TTC549 (cell line): Measurements from ENCODE around the gene ARHGAP5.
"Not testable (repeated sequence)": the region's sequence is repeated elsewhere in the genome, so short reads cannot be mapped to it uniquely, and the experiment has no call there.

Source experiments
- FAIRE-seq: peaks from 2 replicates; lab custom pipeline; 2012; peaks lifted over from hg19 to GRCh38; lab: Jason Lieb, UNC

ARHGAP5 gene

DNA sequence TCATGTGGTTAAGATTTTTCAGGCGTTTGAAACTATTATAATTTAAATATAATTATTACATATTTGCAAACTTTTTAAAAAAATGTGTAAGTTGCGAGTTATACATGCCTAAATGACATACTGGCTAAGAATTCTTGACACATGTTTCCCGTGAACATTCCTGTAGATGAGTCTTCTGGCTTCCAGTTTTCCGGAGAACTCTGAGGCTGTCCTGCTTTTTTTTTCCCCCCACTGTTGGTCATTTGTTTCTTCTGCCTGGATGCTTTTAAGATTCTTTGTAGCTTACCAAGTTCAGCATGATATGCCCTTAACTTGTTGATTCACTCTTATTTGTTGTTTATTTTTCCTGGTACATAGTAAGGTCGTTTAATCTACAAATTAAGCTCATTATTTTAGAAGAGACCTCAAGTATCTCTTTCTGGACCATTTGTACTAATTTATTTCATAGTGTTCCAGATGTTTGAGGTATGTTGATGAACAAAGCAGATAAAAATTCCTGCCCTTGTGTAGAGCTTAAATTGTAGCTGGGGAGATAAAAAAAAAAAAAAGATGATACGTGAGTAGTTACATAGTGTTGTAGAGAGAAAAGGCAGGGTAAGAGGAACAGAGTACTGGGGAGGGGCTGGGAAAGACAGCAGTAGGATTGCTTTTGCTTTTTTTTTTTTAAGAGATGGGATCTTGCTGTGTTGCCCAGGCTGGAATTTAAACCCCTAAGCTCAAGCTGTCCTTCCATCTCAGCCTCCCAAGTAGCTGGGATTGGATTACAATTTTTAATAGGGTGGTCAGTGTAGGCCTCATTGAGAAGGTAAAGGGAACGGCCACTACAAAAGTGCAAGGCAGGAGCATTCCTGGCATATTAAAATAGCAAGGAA, 32.8 kb downstream of the ARHGAP5 start:
- FAIRE-seq: no peak

DNA sequence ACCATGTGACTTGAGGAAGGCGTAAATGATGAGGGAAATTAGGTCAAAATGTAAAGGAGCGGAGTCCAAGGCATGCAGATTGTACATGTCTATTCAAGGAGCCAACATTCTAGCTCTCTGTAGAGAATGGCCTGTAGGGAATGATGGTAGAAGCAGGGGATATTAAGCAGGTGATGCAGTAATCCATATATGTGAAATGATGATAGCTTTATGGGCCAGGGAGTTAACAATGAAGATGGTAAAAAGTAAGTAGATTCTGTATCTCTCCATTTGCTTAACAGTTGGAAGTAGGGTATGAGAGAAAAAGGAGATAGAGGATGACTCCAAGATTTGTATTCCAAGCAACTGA, 33.4 kb downstream of the ARHGAP5 start:
- FAIRE-seq: no peak

DNA sequence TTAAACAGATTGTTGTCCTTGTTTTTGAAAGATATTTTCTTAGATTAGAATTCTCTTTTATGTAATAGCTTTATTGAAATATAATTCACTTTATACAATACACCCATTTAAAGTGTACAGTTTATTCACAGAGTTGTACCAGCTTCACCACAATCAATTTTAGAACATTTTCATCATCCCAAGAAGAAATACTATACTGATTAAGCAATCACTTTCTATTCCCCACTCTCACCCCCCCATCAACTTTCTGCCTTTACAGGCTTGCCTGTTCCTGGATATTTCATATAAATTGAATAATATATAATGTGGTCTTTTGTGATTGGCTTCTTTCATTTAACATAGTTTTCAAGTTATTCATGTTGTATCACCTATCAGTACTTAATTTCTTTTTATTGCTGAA, 44.4 kb downstream of the ARHGAP5 start:
- FAIRE-seq: no peak

DNA sequence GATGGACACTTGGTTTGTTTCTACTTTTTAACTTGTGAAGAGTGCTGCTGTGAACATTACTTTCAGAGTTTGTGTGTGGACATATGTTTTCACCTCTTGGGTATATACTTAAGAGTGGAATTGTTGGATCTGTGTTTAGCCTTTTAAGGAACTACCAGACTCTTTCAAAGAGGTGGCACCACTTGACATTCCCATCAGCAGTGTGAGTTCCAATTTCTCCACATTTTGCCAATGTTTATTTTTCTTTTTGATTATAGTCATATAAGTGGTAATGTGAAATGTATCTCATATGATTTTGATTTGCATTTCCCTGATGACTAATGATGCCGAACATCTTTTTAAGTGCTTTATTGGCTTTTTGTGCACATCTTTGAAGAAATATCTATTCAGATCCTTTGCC, 44.8 kb downstream of the ARHGAP5 start:
- FAIRE-seq: no peak

DNA sequence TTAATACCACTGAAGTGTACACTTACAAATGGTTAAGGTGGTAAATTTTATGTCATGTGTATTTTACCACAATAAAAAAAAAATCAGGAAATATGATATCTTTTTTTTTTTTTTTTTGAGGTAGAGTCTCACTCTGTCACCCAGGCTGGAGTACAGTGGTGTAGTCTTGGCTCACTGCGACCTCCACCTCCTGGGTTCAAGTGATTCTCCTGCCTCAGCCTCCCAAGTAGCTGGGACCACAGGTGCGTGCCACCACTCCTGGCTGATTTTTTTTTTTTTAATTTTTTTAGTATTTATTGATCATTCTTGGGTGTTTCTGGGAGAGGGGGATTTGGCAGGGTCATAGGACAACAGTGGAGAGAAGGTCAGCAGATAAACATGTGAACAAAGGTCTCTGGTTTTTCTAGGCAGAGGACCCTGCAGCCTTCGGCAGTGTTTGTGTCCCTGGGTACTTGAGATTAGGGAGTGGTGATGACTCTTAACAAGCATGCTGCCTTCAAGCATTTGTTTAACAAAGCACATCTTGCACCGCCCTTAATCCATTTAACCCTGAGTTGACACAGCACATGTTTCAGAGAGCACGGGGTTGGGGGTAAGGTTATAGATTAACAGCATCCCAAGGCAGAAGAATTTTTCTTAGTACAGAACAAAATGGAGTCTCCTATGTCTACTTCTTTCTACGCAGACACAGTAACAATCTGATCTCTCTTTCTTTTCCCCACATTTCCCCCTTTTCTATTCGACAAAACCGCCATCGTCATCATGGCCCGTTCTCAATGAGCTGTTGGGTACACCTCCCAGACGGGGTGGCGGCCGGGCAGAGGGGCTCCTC, 50.0 kb downstream of the ARHGAP5 start:
- not testable (repeated sequence) for FAIRE-seq

DNA sequence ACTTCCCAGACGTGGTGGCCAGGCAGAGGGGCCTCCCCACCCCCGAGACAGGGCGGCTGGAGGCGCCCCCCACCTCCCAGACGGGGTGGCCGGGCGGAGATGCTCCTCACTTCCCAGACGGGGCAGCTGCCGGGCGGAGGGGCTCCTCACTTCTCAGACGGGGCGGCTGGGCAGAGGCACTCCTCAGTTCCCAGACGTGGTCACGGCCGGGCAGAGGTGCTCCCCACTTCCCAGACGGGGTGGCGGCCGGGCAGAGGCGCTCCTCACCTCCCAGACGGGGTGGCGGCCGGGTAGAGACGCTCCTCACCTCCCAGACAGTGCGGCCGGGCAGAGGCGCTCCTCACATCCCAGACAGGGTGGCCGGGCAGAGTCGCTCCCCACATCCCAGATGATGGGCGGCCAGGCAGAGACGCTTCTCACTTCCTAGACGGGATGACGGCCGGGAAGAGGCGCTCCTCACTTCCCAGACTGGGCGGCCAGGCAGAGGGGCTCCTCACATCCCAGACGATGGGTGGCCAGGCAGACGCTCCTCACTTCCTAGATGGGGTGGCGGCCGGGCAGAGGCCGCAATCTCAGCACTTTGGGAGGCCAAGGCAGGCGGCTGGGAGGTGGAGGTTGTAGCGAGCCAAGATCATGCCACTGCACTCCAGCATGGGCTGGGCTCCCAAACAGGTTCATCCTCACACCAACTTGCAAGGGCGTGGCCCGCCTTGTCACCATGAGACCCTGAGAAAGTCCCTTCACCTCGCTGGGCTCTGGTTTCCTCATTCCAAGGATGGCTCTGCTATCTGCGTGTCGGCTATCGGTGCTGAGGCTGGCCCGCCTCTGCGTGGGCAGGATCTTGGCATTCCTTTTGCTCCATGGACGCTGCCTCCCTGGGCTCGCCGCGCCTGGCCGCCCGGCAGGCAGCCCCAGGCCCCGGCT, 50.9 kb downstream of the ARHGAP5 start:
- FAIRE-seq: not testable (repeated sequence)

DNA sequence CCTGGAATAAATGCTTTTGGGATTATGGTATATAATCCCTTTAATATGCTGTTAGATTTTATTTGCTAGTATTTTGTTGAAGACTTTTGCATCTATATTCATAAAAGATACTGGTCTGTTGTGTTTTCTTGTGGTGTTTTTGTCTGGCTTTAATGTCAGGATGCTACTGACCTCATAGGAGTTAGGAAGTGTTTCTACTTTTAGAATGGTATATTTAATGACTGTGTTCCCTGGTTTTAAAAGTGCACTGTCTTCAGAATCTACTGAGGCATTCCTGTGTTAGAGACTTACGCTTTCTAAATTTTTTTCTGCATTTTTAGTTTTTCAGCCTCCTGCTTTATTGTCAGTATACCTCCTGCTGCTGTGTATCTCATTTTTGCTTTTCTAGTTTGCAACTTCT, 51.6 kb downstream of the ARHGAP5 start:
- FAIRE-seq: no peak

DNA sequence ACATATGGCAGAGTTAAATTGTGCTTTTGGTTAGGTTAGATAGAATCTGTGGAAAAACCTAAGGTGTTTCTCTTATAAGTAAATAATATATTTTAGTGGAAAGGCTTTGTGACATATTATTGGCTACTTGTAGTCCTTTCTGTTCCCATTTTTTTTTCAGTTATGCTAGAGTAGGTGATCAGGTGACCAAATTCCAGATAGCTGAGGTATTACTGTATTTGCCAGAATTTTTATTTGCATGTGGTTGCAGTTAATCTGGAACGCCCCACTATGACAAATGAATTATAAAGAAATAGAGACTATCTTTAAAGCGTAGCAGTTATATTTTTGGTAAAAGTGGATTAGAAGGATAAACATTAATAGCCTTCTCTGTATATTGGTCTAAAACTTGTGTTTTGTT, 52.0 kb downstream of the ARHGAP5 start:
- no peak for FAIRE-seq

DNA sequence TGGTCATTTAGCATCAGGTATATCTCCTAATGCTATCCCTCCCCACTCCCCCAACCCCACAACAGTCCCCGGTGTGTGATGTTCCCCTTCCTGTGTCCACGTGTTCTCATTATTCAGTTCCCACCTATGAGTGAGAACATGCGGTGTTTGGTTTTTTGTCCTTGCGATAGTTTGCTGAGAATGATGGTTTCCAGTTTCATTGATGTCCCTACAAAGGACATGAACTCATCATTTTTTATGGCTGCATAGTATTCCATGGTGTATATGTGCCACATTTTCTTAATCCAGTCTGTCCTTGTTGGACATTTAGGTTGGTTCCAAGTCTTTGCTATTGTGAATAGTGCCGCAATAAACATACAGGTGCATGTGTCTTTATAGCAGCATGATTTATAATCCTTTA, 54.6 kb downstream of the ARHGAP5 start:
- FAIRE-seq: not testable (repeated sequence)

DNA sequence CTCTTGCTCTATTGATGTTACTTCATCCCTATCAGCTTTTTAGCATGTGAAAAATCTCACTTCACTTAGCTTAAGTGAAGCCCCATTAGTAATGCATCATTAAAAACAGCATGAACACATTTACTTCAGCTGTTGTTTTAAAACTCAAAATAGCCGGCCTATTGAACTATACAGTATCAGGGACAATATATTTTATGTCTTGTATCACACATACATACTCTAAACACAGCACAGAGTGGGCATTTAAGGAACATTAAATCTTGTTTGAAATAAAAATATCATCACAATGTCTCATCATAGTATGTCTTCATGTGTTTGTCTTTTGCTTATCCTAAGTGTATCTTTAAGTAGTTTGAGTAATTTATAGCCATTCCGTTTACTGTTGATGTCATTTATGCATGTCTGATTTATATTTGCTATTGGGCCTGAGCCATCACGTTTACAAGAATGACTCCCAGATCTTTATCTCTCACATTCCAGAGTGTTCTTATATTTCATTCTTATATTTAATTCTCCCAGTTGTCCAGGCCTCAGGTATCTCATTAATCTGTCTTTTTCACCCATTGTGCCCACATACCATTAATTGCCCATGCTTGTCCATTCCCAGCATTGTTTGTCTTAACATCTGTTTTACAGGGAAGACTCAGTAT, 57.5 kb downstream of the ARHGAP5 start:
- no peak for FAIRE-seq

DNA sequence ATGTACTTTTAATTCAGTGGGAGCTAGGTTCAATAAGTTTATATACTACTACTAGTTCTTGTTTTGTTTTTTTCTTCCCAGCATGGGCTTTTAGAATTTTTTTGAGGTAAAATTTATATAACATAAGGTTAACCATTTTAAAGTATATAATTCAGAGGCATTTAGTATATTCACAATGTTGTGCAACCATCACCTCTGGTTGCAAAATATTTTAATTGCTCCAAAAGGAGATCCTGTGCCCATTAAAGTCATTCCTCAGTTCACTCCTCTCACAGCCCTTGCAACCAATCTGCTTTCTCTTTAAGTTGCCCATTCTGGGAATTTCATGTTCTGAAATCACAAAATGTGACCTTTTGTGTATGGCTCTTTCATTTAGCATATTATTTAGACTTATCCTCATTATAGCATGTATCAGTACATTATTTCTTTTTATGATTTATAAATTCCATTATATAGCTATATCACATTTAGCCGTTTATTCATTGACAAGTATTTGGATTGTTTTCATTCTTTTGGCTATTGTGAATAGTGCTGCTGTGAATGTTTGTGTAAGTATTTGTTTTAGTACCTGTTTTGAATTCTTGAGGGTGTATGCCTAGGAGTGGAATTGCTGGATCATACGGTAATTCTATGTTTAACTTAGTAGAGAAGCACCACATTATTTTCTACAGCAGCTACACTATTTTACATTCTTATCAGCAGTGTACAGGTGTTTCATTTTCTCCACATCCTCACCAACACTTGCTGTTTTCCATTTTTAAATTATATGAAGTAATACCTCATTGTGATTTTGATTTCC, 59.1 kb downstream of the ARHGAP5 start:
- FAIRE-seq: no peak

DNA sequence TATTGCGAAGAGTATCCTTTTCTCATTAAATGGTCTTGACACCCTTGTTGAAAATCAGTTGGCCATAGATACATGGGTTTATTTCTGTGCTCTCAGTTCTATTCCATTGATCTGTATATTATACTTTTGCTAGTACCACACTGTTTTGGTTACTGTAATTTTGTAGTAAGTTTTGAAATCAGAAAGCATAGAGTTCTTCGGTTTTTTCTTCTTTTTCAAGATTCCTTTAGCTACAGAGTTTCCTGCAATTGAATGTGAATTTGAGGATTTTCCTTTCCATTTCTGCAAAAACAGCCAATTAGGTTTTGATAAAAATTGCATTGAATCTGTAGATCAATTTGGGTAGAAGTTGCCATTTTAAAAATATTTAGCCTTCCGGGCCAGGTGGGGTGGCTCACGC, 60.2 kb downstream of the ARHGAP5 start:
- FAIRE-seq: no peak

DNA sequence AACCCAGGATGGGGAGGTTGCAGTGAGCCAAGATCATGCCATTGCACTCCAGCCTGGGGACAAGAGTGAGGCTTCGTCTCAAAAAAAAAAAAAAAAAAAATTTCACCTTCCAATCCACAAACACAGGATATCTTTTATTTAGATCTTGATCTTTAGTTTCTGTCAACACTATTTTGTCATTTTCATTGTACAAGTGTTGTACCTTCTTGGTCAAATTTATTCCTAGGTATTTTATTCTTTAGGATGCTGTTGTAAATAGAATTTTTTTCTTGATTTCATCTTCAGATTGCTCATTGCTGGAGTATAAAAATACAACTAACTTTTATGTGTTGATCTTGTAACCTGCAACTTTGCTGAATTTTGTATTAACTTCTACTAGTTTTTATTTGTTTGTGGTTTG, 60.8 kb downstream of the ARHGAP5 start:
- FAIRE-seq: no peak

DNA sequence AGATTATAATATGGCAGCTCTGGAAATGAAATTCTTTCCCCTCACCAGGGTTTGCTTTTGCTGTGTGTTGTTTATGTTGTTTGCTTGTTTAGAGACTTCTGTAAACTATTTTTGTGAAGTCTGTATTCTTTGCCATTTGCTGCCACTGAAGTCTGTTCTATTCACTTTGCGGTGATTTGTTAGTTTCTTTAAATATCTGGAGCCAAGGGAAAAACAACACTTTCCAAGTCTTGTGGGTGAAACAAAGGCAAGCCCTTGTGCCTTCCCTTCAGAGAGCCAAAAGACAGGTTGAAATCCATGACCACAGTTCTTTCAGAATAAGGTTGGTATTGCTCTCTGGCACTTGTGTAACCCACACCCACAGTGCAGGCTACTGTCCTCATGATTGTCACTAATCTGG, 65.2 kb downstream of the ARHGAP5 start:
- no peak for FAIRE-seq

DNA sequence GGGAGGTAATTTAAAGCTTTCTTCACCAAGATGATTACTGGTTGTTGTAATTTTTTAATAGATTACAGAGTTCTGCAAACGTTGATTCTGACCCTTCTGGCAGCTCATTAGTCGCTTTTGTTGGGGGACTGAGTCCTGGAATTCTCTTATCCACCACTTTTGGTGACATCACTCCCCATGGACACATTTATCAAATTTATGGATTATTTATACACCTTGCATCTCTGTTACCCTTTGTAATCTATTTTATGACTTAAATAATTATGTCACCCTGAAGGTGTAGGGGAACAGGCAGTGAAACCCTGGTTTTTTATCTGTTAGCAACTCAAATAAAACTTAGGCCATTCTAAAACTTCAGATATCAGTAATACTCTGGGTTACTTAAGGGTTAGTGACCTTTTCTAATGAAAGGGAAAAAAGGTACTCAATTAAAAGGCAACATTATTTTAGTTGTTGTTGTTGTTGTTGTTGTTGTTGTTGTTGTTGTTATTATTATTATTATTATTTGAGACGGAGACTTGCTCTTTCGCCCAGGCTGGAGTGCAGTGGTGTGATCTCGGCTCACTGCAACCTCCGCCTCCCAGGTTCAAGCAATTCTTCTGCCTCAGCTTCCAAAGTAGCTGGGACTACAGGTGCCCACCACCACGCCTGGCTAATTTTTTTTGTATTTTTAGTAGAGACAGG, 65.8 kb downstream of the ARHGAP5 start:
- FAIRE-seq: no peak

DNA sequence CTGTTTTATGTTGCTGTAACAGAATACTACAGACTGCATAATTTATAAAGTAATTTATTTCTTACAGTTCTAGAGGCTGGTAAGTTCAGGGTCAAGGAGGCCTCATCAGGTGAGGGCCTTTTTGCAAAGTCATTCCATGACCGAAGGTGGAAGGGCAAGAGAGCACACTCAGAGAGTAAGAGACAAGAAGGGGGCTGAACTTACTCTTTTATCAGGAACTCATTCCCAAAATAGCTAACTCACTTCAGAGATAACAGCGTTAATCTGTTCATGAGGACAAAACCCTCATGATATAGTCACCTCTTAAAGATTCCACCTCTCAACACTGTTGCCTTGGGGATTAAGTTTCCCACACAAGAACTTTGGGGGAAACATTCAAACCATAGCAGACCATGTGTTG, 73.3 kb downstream of the ARHGAP5 start:
- FAIRE-seq: no peak

DNA sequence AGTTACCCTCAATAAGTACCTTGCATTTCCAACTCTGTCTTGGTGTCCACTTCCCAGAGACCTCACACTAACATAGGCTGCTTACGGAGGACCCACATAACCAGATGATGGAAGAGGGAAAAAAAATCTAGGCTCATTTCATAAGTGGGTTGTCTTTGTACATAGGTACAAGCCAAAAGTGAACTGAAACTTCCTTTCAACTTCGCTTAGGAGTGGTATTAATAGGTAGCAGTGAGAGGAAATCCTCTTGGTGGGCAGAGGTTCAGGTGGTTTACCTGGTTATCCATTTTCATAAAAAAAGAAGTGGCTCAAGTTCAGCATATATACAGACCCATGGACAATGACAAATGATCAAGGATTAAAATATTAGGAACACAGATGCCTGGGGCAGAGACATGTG, 88.9 kb downstream of the ARHGAP5 start:
- no peak for FAIRE-seq

DNA sequence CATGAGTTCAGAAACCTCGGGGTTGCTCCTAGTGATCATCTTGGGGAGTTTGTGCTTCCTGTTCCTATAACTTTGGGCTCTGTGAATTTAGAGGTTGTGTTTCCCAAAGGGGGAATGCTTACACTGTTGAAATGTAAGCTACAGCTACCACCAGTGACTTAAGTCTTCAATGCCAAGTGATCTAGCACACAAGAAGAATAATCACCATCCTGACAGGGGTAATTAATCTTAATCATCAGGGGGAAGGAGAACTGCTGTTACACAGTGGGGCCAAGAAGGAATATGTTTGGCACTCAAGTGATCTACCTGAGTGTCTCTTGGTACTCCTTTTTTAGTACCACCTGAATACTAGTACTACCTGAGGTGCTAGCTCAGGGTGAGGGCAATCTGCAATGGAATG, 89.8 kb downstream of the ARHGAP5 start:
- FAIRE-seq: no peak

DNA sequence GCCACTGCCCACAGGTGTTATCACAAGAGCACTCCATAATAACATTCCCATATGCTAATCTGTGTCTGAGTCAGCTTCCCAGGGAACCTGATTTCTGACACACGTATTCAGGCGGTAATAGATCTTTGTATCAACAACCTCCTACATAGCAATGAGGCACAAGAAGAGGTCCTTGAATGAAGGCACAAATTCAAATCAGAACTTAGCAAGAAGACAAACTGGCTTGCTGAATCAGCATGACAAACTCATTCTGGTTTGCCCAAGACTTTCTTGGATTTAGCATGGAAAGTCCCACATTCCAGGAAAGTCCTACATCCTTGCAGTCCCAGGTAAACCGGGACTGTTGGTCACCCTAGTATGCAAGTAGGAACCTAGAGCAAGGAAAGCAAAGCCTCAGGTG, 90.8 kb downstream of the ARHGAP5 start:
- no peak for FAIRE-seq

DNA sequence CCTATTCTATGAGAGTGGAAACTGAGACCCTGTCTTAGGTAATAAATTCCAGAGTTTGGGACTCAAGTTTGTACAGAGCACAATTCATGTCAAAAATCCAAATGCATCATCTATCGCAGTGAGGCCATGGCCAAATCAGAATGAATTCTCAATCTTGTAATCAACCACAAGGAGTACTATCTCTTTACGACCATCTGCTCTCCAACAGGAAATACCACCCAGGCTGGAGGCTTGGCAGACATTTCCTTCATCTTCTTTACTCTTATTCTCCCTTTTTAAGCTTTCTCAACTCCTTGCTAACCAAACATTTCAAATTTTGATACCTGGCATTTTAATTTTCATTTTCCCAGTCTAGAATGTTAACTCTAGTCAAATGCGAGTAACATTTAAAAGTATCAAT, 92.1 kb downstream of the ARHGAP5 start:
- FAIRE-seq: no peak

DNA sequence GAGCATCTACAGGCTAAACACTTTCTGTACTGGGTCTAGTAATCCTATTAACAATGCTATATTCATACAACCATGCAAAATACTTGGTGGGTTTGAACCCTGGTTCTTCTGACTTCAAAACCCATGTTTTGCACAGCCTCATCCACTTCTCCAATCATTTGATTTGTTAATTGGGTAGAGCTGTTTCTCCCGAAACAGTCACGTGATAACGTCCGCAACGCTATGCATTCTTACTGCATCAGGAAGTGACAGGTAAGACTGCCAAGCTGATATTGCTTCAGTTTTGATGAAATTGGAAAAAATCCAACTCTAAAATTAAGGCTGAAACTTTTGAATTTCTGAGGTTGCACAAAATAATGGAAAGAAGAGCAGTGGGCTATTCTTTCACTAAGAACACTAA, 94.4 kb downstream of the ARHGAP5 start:
- FAIRE-seq: no peak
